Right ventricle myocardium superior (tissue), 1 donor: ENCODE results near the gene ENKUR. TPM values are rescaled to one million over a fixed set of nuclear protein-coding genes. Genes with fewer than 3 reads are reported as not detected.
"Not testable (repeated sequence)": the region's sequence is repeated elsewhere in the genome, so short reads cannot be mapped to it uniquely, and the experiment has no call there.

Experiments
- ATAC-seq: fragments of 200-7000 bp; cut with Tn5 transposase; one replicate; pipeline ENCODE4 v1.9.1; 2020; ENCODE audit warnings: mild to moderate bottlenecking; ENCODE audit not compliant: poor library complexity
- DNase-seq: peaks from one replicate; pipeline ENCODE4 v3.0.0-alpha.2; 2020
- intact Hi-C: fragments of 100-400 bp; cut with DNase I; formaldehyde crosslinking; loops from one replicate; pipeline ENCODE4 v1.11.2; 2022
- total RNA-seq: library from RNA; stranded (reverse); fragmentation: NEBNext Ultra II Directional; extraction: Animal tissue kit (Norgen Biotek cat#: 25700); gene quantifications from one replicate; pipeline ENCODE4 v1.2.1, GENCODE V29; 2021
- donor health status: DM: no; HTN: yes; CAD: no; lungs with severe emphysema.

The ENKUR gene
- total RNA-seq, 1 donor from 2014 or later, result not detected

DNA sequence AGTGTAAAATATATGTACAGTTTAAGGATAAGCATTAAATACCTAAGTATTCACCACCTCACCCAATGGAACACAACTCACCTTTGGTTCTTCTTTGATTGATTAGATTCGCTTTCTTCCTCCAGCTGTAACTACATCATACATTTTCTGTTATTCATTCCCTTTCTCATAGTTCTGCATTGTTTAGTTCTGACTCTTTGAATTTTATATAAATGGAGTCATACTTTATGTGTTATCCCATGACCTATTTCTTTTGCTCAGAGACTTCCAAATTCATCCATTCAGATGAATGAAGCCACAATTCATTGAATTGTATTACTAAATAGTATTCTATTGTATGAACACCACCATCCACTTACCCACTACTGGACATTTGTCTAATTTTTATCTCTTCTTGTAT is 12.8 kb upstream of the ENKUR start:
- DNase-seq (no peak), ATAC-seq (no peak)
- intact Hi-C loops, result no loop called here

- DNase-seq, result no peak
- intact Hi-C loops, result no loop called here
- no peak for ATAC-seq
These were observed 10.5 kb upstream of the ENKUR start for GRCh38 chr10:25026463-25026862.

DNA sequence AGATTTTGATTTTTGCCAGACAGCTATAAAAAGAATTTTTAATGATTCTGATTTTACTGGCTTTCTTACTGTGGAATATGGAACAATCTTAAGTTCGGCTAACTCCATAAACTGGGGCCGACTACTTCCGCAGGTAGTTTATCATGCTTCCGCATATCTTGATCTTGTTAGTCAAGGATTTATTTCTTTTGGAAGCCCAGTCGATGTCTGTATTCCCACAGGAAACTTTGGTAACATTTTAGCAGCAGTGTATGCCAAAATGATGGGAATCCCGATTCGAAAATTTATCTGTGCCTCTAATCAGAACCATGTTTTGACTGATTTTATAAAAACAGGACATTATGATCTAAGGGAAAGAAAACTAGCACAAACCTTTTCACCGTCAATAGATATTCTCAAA is 8.6 kb upstream of the ENKUR start:
- intact Hi-C loops, result no loop called here
- DNase-seq (no peak), ATAC-seq (no peak)

DNA sequence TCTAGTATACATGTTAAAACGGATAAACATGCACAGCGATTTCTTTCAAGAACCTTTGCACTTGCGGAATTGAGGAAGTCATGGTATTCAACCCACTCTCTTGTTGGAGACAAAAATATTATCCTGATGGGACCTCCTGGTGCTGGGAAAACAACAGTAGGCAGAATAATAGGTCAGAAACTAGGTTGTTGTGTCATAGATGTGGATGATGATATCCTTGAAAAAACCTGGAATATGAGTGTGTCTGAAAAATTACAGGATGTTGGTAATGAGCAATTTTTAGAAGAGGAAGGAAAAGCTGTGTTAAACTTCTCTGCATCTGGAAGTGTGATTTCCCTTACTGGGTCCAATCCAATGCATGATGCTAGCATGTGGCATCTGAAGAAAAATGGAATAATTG is 7.3 kb upstream of the ENKUR start:
- peak; percentile 34 for ATAC-seq
- intact Hi-C loops, result no loop called here
- DNase-seq, result no peak

- no peak for DNase-seq
- ATAC-seq, result no peak
- intact Hi-C loops, result loop anchor here (5.0 kb wide), 2 partner anchors 64 to 296 kb away; partner anchors contain the start of gene ARHGAP21
These were observed 2.7 kb upstream of the ENKUR start for GRCh38 chr10:25018703-25019102.

GRCh38 chr10:25017661-25018060 is 1.7 kb upstream of the ENKUR start:
- intact Hi-C loops, result loop anchor here (5.0 kb wide), 2 partner anchors 65 to 295 kb away; partner anchors contain the start of gene ARHGAP21
- ATAC-seq (no peak), DNase-seq (no peak)

DNA sequence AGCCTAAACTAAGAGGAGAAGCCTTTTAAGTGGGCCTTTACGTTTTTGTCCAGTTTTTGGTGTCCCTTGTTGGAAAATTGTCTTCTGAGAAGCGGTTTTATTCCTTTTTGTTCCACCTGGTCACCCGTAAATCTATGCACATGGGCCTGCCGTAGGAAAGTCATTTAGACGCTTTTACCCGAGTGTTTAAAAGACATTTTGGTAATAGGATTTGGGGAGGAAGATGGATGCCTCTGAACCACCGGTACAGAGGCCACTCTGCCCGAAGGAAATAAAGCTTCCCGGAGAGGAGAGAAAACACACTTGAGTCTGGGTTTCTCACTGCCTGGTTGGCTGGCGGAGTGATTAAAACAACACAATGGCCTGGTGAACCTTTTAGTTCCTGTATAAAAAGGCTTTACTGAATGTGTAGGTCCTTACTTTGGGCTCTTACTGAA is 1.2 kb upstream of the ENKUR start:
- intact Hi-C loops, result loop anchor here (5.0 kb wide), 2 partner anchors 65 to 295 kb away; partner anchors contain the start of gene ARHGAP21
- no peak for DNase-seq
- ATAC-seq, result peak; percentile 0

- DNase-seq (peak; percentile 99), ATAC-seq (peak; percentile 99)
- intact Hi-C loops, result loop anchor here (5.0 kb wide), 2 partner anchors 66 to 294 kb away; partner anchors contain the start of gene ARHGAP21
These were observed 607 bp upstream of the ENKUR start, which contains the start of gene THNSL1 for GRCh38 chr10:25016376-25017153. TSS of gene THNSL1 (plus strand) at chr10:25016612. CDS start at chr10:25023224, 6,612 bp downstream.

GRCh38 chr10:25014579-25014978 is 1.4 kb downstream of the ENKUR start:
- DNase-seq, result no peak
- no peak for ATAC-seq
- intact Hi-C loops, result no loop called here

GRCh38 chr10:25011591-25011990 is 4.4 kb downstream of the ENKUR start:
- ATAC-seq, DNase-seq, intact Hi-C loops: not testable (repeated sequence)

DNA sequence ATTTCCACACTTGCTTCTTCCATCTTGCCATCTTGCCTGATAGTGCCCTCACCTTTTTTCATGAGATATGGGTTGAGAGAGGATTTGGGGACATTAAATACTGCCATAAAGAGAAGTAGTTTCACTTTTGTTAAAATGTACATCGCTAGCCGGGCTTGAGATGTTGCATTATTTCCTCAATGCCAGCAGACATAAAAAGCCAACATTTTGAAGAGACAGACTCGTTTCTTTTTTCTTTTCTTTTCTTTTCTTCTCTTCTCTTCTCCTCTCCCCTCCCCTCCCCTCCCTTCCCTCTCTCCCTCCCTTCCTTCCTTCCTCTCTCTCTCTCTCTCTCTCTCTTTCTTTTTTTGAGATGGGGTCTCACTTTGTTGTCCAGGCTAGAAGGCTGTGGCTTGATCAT is 17.9 kb downstream of the ENKUR start:
- intact Hi-C loops, result no loop called here
- ATAC-seq (no peak), DNase-seq (no peak)

DNA sequence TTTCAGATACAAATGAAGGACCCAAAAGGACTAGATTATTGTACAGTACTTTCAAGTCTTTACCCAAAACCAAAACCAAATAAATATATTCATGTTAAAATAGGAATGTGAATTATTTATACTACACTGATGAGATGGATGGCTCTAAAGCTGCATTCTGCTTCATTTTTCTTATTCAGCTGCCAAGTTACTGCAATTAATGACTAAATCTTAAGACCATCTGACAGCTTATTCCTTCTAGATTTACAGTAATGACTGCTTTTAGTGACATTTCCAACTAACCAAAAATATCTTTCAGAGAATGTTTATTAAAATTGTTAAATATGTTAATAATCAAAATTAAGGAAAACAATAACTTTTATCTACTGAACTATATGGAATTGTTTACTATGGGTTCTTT is 20.9 kb downstream of the ENKUR start:
- intact Hi-C loops, result no loop called here
- DNase-seq, result no peak
- ATAC-seq, result no peak

DNA sequence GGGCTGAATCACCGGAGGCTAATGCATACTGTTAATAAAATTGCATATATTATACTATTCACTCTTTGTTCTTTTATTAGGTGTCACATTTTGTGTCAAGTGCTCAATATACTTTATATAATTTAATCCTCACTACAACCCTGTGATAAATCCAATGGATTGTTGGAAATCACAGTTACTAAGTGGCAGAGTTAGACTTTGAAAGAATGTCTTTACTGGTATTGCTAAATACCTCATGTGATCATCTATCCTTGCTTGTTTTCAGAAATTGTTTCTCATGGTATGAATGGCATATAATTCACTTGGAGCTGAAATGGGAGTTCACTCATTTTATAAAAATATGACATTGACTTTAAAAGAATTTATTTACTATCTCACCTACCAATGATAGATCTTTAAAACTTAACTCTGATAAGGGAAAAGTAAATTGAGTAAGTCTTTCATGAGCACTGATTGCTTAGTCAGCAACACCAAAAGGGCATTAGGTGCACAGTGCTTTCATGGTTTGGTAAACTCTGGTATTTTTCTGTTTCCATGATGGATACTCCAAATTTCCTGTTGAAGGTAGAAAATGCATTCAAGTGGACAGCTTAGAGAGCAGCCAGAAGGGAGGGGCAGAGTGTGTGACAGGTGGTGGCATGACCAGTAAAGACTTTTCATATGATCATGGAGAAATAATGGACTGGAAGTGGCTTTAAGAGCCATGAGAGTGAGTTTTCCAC is 22.6 kb downstream of the ENKUR start:
- no peak for ATAC-seq
- no peak for DNase-seq
- intact Hi-C loops, result no loop called here

- DNase-seq (no peak), ATAC-seq (no peak)
- intact Hi-C loops, result no loop called here
These were observed 23.3 kb downstream of the ENKUR start for GRCh38 chr10:24992512-24993133.

DNA sequence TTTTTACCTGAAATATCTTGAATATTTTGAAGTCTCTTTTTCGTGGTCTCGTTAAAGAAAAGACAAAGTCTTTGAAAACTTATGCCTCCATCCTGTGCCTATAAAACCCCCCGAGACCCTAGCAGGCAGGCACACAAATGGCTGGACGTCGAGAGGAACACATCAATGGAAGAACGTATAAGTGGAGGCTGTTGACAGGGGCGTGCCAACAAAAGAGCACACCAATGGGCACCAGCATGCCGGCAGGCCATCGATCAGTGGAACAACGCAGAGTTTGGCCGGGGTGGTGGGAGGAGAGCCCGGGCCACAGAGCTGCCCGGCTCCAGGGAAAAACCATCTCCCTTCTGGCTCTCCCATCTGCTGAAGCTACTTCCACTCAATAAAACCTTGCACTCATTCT is 24.7 kb downstream of the ENKUR start:
- intact Hi-C loops, result no loop called here
- ATAC-seq (no peak), DNase-seq (no peak)

DNA sequence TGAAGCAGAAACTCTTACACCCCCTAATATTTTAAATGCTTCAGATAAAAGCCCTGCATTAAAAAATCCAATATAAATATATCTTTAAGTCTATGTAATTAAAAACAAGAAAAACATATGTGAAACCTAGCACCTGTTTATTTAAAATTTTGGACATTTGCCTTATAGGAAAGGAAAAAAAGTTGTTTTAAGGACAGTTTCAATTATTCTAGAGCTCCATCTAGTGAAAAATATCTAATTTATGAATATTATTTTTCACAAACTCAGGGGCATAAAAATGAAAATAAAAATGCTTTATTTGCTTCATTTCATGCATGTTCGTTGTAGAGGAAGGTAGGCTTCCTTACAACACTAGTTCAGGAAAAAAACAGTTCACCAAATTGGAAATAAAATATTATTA is 26.1 kb downstream of the ENKUR start:
- ATAC-seq, result no peak
- no peak for DNase-seq
- intact Hi-C loops, result loop anchor here (10.0 kb wide), 2 partner anchors 265 to 345 kb away; partner anchors contain the start of gene ARHGAP21

DNA sequence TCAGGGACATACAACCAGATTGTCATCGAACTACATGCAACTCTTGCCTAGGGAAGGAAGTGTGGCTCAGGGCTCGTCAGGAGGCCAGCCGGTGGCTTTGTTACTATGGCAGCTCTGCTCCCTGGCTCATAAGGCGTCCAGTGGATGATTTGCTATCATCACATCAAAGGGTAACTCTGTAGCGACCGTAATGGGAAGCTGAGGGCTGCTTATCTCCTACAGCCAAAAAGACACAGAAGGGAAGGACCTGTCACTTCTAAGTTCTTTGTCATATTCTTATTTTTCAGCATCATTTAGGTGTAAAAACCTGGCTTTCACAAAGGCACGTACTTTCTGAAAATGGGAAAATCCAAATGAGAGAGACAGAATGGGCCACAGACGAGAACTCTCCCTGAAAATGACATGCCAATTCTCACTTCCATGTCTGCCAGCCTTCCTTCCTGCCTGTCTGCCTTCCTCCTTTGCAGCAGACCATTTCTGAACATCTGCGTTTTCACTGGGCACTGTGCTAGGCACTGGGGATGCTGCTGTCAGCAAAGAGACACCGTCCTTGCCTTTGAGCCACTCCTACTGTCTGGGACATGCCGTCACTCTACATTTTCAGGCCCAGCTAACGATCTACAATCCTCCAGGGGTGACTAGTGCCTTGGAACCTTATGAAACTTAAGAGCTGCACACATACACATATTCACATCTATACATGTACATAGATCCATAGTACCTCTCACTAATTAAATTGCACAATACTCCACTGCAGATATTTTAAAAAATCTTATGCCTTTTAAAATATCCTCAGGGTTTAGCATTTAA is 26.9 kb downstream of the ENKUR start:
- intact Hi-C loops, result loop anchor here (10.0 kb wide), 2 partner anchors 264 to 344 kb away; partner anchors contain the start of gene ARHGAP21
- ATAC-seq (peak; percentile 60), DNase-seq (no peak)

DNA sequence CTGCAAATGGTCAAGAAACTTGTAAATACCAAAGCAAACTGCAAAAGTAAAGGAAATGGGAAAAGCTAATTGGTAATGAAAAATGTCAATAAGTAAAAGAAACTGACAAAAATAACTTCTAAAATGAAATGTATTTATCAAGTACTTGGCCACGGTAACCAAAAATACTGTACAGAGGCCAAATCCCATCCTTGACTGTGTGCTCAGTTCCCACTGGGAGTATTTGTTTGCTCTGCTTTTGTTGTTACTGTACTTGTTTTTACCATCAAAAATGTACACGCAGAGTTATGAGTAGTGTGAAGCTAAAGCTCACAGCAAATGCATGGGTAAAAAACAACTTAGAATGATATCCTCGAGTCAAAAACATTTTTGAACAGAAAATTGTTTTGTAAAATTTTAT is 31.1 kb downstream of the ENKUR start:
- DNase-seq, result no peak
- intact Hi-C loops, result loop anchor here (10.0 kb wide), 2 partner anchors 260 to 340 kb away; partner anchors contain the start of gene ARHGAP21
- no peak for ATAC-seq
